ENCODE results near the gene OR10A2.

DNA sequence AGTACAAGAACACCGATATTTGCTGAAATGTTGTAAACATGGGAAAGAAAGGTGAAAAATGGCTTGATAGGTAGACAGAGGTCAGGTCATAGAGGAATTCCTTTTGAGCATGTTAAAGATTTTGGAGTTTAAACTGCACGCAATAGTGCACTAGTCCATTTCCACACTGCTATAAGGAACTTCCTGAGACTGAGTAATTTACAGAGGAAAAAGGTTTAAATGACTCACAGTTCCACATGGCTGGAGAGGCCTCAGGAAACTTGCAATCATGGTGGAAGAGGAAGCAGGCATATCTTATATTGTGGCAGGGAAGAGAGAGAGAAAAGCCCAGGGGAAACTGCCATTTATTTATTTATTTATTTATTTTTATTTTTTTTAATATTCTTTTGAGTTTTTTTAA, 12.3 kb upstream of the OR10A2 start:
- no peak for TF ChIP-seq POLR2A (IDR thresholded peaks at IDR 0.05)
- no peak for TF ChIP-seq CTCF (IDR thresholded peaks at IDR 0.05)

All from sigmoid colon (tissue), 3 donors.